Fibroblast of mammary gland (primary cell): ENCODE measurements around the gene HERC2.
A peak's percentile ranks its signal among the peaks of the same experiment; 100 is the strongest.

ENCODE experiments used
- DNase-seq: peaks from one replicate; pipeline ENCODE4 v3.0.0-alpha.2; 2010; ENCODE audit warnings: low read depth
- H3K4me3 ChIP-seq: 2 replicates; pipeline ENCODE4 v1.5.1; 2011; ENCODE audit warnings: low read depth, mild to moderate bottlenecking, low read length, moderate library complexity; ENCODE audit not compliant: control insufficient read depth
- CTCF ChIP-seq: conservative IDR thresholded peaks from 2 replicates; pipeline ENCODE4 v1.5.1; 2011; ENCODE audit warnings: low read depth, low read length, inconsistent platforms; ENCODE audit not compliant: control insufficient read depth, insufficient read depth

Gene HERC2

GRCh38 chr15:28096670-28097431, 225.1 kb downstream of the HERC2 start:
- peak overlapping the region; percentile 43 for H3K4me3 ChIP-seq
- no peak for TF ChIP-seq CTCF
- no peak for DNase-seq

- no peak for TF ChIP-seq CTCF
- H3K4me3 ChIP-seq, result peak overlapping the region; percentile 43
- DNase-seq, result no peak
Measured at GRCh38 chr15:28096411-28096669, 225.6 kb downstream of the HERC2 start.

GRCh38 chr15:28094732-28095521, 227.1 kb downstream of the HERC2 start:
- DNase-seq, result no peak
- no peak for TF ChIP-seq CTCF
- H3K4me3 ChIP-seq, result no peak overlapping the region

GRCh38 chr15:28093752-28094535, 228.0 kb downstream of the HERC2 start:
- no peak overlapping the region for H3K4me3 ChIP-seq
- DNase-seq, result no peak
- TF ChIP-seq CTCF, result no peak

- no peak for DNase-seq
Measured at GRCh38 chr15:28091313-28091712, 230.7 kb downstream of the HERC2 start.

More at GRCh38 chr15:28091313-28091712, 230.7 kb downstream of the HERC2 start:
- no peak for TF ChIP-seq CTCF
- H3K4me3 ChIP-seq, result no peak overlapping the region
